Esophagus squamous epithelium (tissue), 5 donors: ENCODE measurements around the gene SPO11. TPM values are rescaled to one million over a fixed set of nuclear protein-coding genes. Genes with fewer than 3 reads are reported as not detected.

Experiments used
- DNase-seq: peaks from one replicate; lab custom pipeline; 2025; lab: John Stamatoyannopoulos, UW
- H3K27ac ChIP-seq, 4 donors: fragments of 200-600 bp; sonication (generic); one replicate each; pipeline ENCODE4 v1.5.1; 2016 to 2019; ENCODE audit warnings: mild to moderate bottlenecking in 1 of 4
- H3K27me3 ChIP-seq, 4 donors: fragments of 200-600 bp; sonication (generic); 1 replicate in 3 of 4; 2 replicates in 1 of 4; pipeline versions ENCODE4 v1.5.1 to v1.6.0; 2017 to 2021; ENCODE audit warnings: antibody characterized with exemption in 1 of 4
- H3K36me3 ChIP-seq, 3 donors: fragments of 200-600 bp; sonication (generic); one replicate each; pipeline ENCODE4 v1.5.1; 2016 to 2019
- H3K4me1 ChIP-seq, 3 donors: fragments of 200-600 bp; sonication (generic); one replicate each; pipeline ENCODE4 v1.5.1; 2017 to 2019
- H3K4me3 ChIP-seq, 4 donors: fragments of 200-600 bp; sonication (generic); 1 replicate in 3 of 4; 2 replicates in 1 of 4; pipeline ENCODE4 v1.5.1; 2016 to 2019; ENCODE audit warnings: mild to moderate bottlenecking in 2 of 4, moderate library complexity in 1 of 4
- H3K9me3 ChIP-seq, 3 donors: fragments of 200-600 bp; sonication (generic); one replicate each; pipeline ENCODE4 v1.5.1; 2016 to 2019
- CTCF ChIP-seq, 6 experiments: fragments of 450-650 bp in 4 of 6; fragments of 200-600 bp in 2 of 6; sonication (generic) in 2 of 6; IDR thresholded peaks; one replicate each; pipeline ENCODE4 v1.5.1; 2016 to 2019; ENCODE audit warnings: antibody characterized with exemption in 6 of 6, mild to moderate bottlenecking in 4 of 6, moderate library complexity in 4 of 6
- POLR2A ChIP-seq, 4 donors: fragments of 450-650 bp; IDR thresholded peaks; one replicate each; pipeline ENCODE4 v1.6.1; 2017; ENCODE audit warnings: antibody characterized with exemption in 4 of 4, mild to moderate bottlenecking in 4 of 4, moderate library complexity in 3 of 4
- WGBS, 2 donors: methylation state at CpG; one replicate each; pipeline ENCODE4 v1.1.5; 2018; 5-methylcytosine and 5-hydroxymethylcytosine counted together
- intact Hi-C: fragments of 100-400 bp; cut with DNase I; formaldehyde crosslinking; loops from one replicate; pipeline ENCODE4 v1.15.0; 2022
- total RNA-seq, 4 donors: library from RNA; depleted of rRNA; stranded (reverse); fragments of >200 nt; gene quantifications; one replicate each; pipeline ENCODE4 v1.1.0, GENCODE V29; 2016
- donor health status: DM: yes; HTN: yes; CAD: no.

The SPO11 gene
- total RNA-seq, 4 donors from 2014 or later, result not detected

GRCh38 chr20:57293995-57294394 lies 35.6 kb upstream of the SPO11 start:
- no peak for DNase-seq
- WGBS, 2 donors, result 78 to 80% methylated on average over 4 to 5 of the region's 7 CpGs
- intact Hi-C loops, result no loop called here
- peaks cover 0 to 42% (median 0%) of the 10 kb centered on the region in 4 donors for H3K27me3 ChIP-seq
- no peaks in the 10 kb centered on the region for H3K9me3 ChIP-seq
- peaks cover 0 to 23% (median 1%) of the 10 kb centered on the region in 3 donors for H3K4me1 ChIP-seq
- H3K27ac ChIP-seq, result no peak overlapping the region
- no peak for TF ChIP-seq CTCF (IDR thresholded peaks at IDR 0.05)
- TF ChIP-seq POLR2A (IDR thresholded peaks at IDR 0.05), result no peak
- no peaks in the 10 kb centered on the region for H3K36me3 ChIP-seq
- no peak overlapping the region for H3K4me3 ChIP-seq

DNA sequence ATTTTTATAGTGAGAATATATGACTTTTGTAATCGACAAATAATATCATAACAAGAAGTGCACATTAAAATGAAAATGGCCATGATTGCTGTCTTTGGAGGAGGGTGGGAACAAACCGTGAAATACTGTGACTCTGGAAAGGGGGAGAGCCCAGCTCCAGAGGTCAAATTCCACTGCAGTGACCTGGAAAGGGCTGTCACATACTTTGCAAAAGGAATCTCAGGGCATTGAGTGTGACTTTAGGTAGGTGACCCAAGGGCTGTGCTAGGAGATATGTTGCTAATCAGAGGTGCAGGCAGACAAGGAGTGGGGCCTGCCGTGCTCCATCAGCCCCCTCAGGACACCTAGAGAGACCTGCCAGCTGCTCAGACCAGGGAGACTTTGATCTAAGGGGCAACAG lies 35.1 kb upstream of the SPO11 start:
- intact Hi-C loops, result no loop called here
- WGBS, 2 donors, result 83 to 86% methylated on average over 3 of the region's 3 CpGs
- Histone ChIP-seq H3K27me3 (peaks cover 0 to 38% (median 0%) of the 10 kb centered on the region in 4 donors), H3K9me3 (no peaks in the 10 kb centered on the region), H3K4me1 (peaks cover 0 to 18% (median 0%) of the 10 kb centered on the region in 3 donors), H3K4me3 (no peak overlapping the region), H3K36me3 (no peaks in the 10 kb centered on the region), H3K27ac (no peak overlapping the region)
- no peak for DNase-seq
- no peak for TF ChIP-seq CTCF (IDR thresholded peaks at IDR 0.05)

GRCh38 chr20:57298457-57298856 lies 31.1 kb upstream of the SPO11 start:
- WGBS, 2 donors, result 68 to 79% methylated on average over 4 of the region's 4 CpGs
- intact Hi-C loops, result no loop called here
- no peaks in the 10 kb centered on the region for H3K9me3 ChIP-seq

GRCh38 chr20:57301026-57301425 lies 28.6 kb upstream of the SPO11 start:
- no peaks in the 10 kb centered on the region for H3K36me3 ChIP-seq
- H3K27me3 ChIP-seq, result no peaks in the 10 kb centered on the region
- H3K27ac ChIP-seq, result no peak overlapping the region
- H3K4me3 ChIP-seq, result no peak overlapping the region
- TF ChIP-seq POLR2A (IDR thresholded peaks at IDR 0.05) (no peak), CTCF (IDR thresholded peaks at IDR 0.05) (no peak)
- no peaks in the 10 kb centered on the region for H3K9me3 ChIP-seq
- DNase-seq, result no peak
- peaks cover under 1 to 13% (median 7%) of the 10 kb centered on the region in 3 donors for H3K4me1 ChIP-seq
- intact Hi-C loops, result no loop called here
- WGBS, 2 donors, result 20 to 85% methylated on average over 1 to 13 of the region's 14 CpGs

More at GRCh38 chr20:57298457-57298856, 31.1 kb upstream of the SPO11 start:
- DNase-seq, result no peak
- H3K4me1 ChIP-seq, result no peaks in the 10 kb centered on the region
- TF ChIP-seq CTCF (IDR thresholded peaks at IDR 0.05) (no peak), POLR2A (IDR thresholded peaks at IDR 0.05) (no peak)
- H3K4me3 ChIP-seq, result no peak overlapping the region
- H3K36me3 ChIP-seq, result no peaks in the 10 kb centered on the region
- H3K27me3 ChIP-seq, result peaks cover 0 to 4% (median 0%) of the 10 kb centered on the region in 4 donors
- H3K27ac ChIP-seq, result no peak overlapping the region

GRCh38 chr20:57306747-57307146 lies 22.9 kb upstream of the SPO11 start:
- Histone ChIP-seq H3K9me3 (no peaks in the 10 kb centered on the region), H3K4me3 (no peak overlapping the region), H3K36me3 (no peaks in the 10 kb centered on the region), H3K27ac (peak overlapping the region in 3 of 4 donors; percentile 60 to 70 (median 68)), H3K27me3 (no peaks in the 10 kb centered on the region), H3K4me1 (peaks cover 7 to 43% (median 16%) of the 10 kb centered on the region in 3 donors)
- no peak for TF ChIP-seq POLR2A (IDR thresholded peaks at IDR 0.05)
- TF ChIP-seq CTCF (IDR thresholded peaks at IDR 0.05), result no peak
- WGBS, 2 donors, result 14 to 59% methylated on average over 5 of the region's 5 CpGs
- no peak for DNase-seq
- intact Hi-C loops, result no loop called here
